ENCODE measurements around the gene PRKCG.

GRCh38 chr19:53906211-53907192, 24.5 kb downstream of the PRKCG start:
- peak; percentile 78 to 89 (median 84) for TF ChIP-seq CTCF (IDR thresholded peaks at IDR 0.05)
- no peak for TF ChIP-seq POLR2A (IDR thresholded peaks at IDR 0.05)
- no peak for TF ChIP-seq EP300 (IDR thresholded peaks at IDR 0.05)
- TF ChIP-seq POLR2AphosphoS5 (IDR thresholded peaks at IDR 0.05), result no peak
